IPS-20b (cell line): ENCODE results near the gene ACAN.

ENCODE experiments used
- H3K27ac ChIP-seq: one replicate; pipeline ENCODE4 v1.5.1; 2013; ENCODE audit warnings: low read length
- H3K27me3 ChIP-seq: 2 replicates; pipeline ENCODE4 v1.6.1; 2013; ENCODE audit warnings: mild to moderate bottlenecking, low read length, inconsistent platforms; ENCODE audit not compliant: insufficient read depth
- H3K36me3 ChIP-seq: 2 replicates; pipeline ENCODE4 v1.6.1; 2013; ENCODE audit warnings: low read depth, mild to moderate bottlenecking, inconsistent platforms, low read length, moderate library complexity; ENCODE audit not compliant: insufficient read depth
- H3K4me1 ChIP-seq: 2 replicates; pipeline ENCODE4 v1.6.1; 2013; ENCODE audit warnings: mild to moderate bottlenecking, control low read depth, inconsistent platforms, low read length, moderate library complexity; ENCODE audit not compliant: insufficient read depth
- H3K4me3 ChIP-seq: 2 replicates; pipeline ENCODE4 v1.5.1; 2013; ENCODE audit warnings: mild to moderate bottlenecking, low read length, inconsistent platforms
- H3K9ac ChIP-seq: 2 replicates; pipeline ENCODE4 v1.6.1; 2013; ENCODE audit warnings: low read depth, mild to moderate bottlenecking, inconsistent platforms, low read length, moderate library complexity
- H3K9me3 ChIP-seq: 2 replicates; pipeline ENCODE4 v1.6.1; 2013; ENCODE audit warnings: mild to moderate bottlenecking, low read depth, low read length, inconsistent platforms; ENCODE audit not compliant: insufficient read depth

Gene ACAN

GRCh38 chr15:88878720-88879184 lies 75.5 kb downstream of the ACAN start:
- Histone ChIP-seq H3K27ac (no peak overlapping the region), H3K9ac (no peak overlapping the region), H3K9me3 (no peaks in the 10 kb centered on the region), H3K36me3 (peaks cover 44% of the 10 kb centered on the region; the same call in 1 of the 2 replicates), H3K4me1 (no peaks in the 10 kb centered on the region; the same call in 1 of the 2 replicates), H3K4me3 (no peak overlapping the region), H3K27me3 (no peaks in the 10 kb centered on the region)

DNA sequence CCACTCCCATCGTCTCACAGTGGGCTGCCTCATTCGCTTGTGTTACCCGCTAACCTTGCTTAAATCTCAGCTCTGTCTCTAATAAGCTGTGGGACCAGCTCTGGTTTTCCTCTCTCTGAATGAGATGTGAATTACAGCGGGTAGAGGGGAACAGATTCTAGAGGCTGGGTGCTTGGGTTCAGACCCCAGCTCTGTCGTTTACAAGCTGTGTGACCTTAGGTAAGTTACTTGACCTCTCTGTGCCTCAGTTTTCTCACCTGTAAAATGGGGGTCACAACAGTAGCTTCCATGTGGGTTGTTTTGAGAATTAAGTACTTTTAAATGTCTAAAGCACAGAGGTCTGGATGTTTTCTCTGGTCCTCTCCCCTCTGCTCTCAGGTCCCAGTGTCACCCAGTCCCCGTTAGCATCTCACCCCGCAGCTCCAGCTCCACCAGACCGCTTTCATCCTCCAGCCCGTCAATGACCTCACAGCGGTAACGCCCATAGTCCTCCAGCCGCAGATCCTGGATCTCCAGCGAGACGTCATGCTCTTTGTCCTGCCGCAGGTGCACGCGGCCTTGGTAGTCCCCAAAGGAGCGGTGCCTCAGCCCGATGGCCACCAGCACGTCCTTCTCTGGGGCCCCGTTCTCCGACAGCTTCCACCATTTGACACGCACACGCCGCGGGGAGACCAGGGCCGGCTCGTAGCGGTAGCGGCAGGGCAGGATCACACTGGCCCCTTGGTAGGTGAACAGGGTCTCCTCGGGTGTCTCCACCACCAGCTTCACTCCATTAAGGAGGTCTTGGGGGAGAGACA lies 77.9 kb downstream of the ACAN start:
- H3K36me3 ChIP-seq, result peaks cover 44% of the 10 kb centered on the region; the same call in 1 of the 2 replicates
- H3K27me3 ChIP-seq, result no peaks in the 10 kb centered on the region
- no peak overlapping the region for H3K27ac ChIP-seq
- peaks cover 4% of the 10 kb centered on the region; the same call in 1 of the 2 replicates for H3K4me1 ChIP-seq
- H3K4me3 ChIP-seq, result no peak overlapping the region
- no peaks in the 10 kb centered on the region for H3K9me3 ChIP-seq
- H3K9ac ChIP-seq, result no peak overlapping the region

- Histone ChIP-seq H3K9ac (no peak overlapping the region), H3K4me1 (peaks cover 4% of the 10 kb centered on the region; the same call in 1 of the 2 replicates), H3K9me3 (no peaks in the 10 kb centered on the region), H3K27ac (no peak overlapping the region), H3K36me3 (peaks cover 44% of the 10 kb centered on the region; the same call in 1 of the 2 replicates), H3K27me3 (no peaks in the 10 kb centered on the region), H3K4me3 (no peak overlapping the region)
Observed at GRCh38 chr15:88881775-88882174, 78.5 kb downstream of the ACAN start.

DNA sequence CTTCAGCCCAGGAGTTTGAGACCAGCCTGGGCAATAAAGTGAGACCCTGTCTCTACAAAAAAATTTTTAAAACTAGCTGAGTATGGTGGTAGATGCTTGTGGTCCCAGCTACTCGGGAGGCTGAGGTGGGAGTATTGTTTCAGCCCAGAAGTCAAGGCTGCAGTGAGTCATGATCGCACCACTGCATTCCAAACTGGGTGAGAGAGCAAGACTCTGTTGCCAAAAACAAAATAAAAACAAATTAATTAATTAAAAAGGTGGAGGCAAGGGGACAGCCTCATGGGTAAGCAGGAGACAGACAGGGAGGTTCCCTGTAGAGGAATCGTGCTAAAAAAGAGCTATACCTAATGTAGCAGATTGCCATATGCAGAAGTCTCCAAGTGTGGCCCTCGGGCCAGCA lies 79.5 kb downstream of the ACAN start:
- H3K9me3 ChIP-seq, result no peaks in the 10 kb centered on the region

DNA sequence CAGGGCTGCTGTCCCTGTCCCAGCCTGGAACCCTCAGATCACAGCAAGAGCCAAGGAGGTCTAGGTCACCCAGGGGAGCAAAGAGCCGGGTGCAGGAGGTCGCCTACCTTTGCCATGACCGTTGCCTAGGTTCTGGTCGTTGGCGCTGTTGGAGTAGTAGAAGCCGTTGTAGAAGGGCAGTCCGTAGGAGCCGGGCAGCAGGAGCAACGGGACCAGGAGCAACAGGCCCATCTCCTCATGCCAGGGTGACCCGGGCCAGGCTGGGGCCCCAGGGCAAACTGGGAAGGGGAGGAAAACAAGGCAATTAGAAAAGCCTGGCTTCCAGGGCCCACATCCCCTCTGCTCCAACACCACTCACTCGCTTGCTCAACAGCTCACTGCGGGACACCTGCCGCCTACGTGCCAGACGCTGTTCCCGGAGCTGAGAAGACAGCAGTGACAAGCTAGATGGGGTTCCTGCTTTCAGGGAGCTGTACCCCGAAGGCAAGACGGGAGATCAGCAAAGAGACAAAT lies 83.9 kb downstream of the ACAN start:
- Histone ChIP-seq H3K27ac (no peak overlapping the region), H3K9ac (no peak overlapping the region), H3K9me3 (no peaks in the 10 kb centered on the region), H3K36me3 (peaks cover 23% of the 10 kb centered on the region; the same call in 1 of the 2 replicates), H3K4me3 (no peak overlapping the region), H3K4me1 (peaks cover 4% of the 10 kb centered on the region; the same call in 1 of the 2 replicates), H3K27me3 (no peaks in the 10 kb centered on the region)

More for the DNA sequence above, 79.5 kb downstream of the ACAN start:
- H3K4me1 ChIP-seq, result peaks cover 4% of the 10 kb centered on the region; the same call in 1 of the 2 replicates
- H3K9ac ChIP-seq, result no peak overlapping the region
- no peak overlapping the region for H3K4me3 ChIP-seq
- H3K36me3 ChIP-seq, result peaks cover 44% of the 10 kb centered on the region; the same call in 1 of the 2 replicates
- H3K27me3 ChIP-seq, result no peaks in the 10 kb centered on the region
- H3K27ac ChIP-seq, result no peak overlapping the region

- H3K4me1 ChIP-seq, result peaks cover 4% of the 10 kb centered on the region; the same call in 1 of the 2 replicates
- H3K27ac ChIP-seq, result no peak overlapping the region
- no peaks in the 10 kb centered on the region for H3K27me3 ChIP-seq
- H3K9ac ChIP-seq, result no peak overlapping the region
- H3K9me3 ChIP-seq, result no peaks in the 10 kb centered on the region
- peaks cover 9% of the 10 kb centered on the region; the same call in 1 of the 2 replicates for H3K36me3 ChIP-seq
- no peak overlapping the region for H3K4me3 ChIP-seq
Observed at GRCh38 chr15:88888719-88889118, 85.5 kb downstream of the ACAN start.

DNA sequence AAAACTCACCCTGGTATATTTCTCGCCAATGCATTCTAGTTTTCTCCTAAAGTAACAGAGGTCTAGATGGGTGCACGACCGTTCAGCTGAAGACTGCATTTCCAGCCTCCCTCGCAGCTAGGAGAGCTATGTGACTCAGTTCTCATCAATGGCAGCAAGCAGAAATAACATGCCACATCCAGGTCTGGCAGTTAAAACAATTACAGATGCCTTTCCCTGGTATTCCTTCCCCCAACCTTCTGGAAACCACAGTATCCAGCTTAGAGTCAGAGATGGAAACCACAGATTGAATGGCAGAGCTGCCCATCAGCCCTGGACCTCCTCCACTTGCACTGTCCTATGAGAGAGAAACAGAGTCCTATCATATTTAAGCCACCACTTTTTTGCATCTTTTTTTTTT lies 87.3 kb downstream of the ACAN start:
- no peak overlapping the region for H3K4me3 ChIP-seq
- H3K27ac ChIP-seq, result no peak overlapping the region
- H3K36me3 ChIP-seq, result peaks cover 9% of the 10 kb centered on the region; the same call in 1 of the 2 replicates

DNA sequence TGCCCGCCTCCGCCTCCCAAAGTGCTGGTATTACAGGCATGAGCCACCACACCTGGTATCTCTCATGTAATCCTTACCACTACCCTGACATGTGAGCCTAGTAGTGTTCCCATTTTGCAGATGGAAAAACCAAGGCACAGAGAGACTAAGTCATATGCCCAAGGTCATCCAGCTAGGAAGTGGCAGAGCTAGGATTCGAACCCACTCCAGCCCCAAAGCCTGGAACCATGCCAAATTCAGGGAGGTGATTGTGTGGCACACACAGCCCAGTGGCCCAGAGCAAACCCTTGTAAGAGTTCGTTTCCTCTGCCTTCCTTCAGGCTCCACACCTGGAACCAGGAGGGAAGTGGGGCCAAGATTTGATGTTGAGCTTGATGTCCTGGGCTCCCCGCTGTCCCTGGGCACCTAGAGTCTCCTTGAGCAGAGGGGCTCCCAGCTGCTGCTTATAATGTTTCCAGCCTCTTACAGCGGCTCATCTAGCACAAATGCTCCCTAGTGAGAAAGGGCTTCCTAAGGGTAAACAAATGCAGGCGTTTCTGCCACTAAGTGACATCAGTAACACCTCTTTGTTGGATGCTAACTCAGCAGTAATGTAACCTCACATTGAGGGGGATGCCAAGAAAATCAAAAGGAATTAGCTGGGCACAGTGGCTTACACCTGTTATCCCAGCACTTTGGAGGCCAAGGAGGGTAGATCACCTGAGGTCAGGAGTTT lies 88.5 kb downstream of the ACAN start:
- H3K27me3 ChIP-seq, result peaks cover 18% of the 10 kb centered on the region

More for the DNA sequence above, 87.3 kb downstream of the ACAN start:
- no peaks in the 10 kb centered on the region for H3K9me3 ChIP-seq
- H3K4me1 ChIP-seq, result peaks cover 3% of the 10 kb centered on the region; the same call in 1 of the 2 replicates
- H3K27me3 ChIP-seq, result peaks cover 15% of the 10 kb centered on the region
- H3K9ac ChIP-seq, result no peak overlapping the region

DNA sequence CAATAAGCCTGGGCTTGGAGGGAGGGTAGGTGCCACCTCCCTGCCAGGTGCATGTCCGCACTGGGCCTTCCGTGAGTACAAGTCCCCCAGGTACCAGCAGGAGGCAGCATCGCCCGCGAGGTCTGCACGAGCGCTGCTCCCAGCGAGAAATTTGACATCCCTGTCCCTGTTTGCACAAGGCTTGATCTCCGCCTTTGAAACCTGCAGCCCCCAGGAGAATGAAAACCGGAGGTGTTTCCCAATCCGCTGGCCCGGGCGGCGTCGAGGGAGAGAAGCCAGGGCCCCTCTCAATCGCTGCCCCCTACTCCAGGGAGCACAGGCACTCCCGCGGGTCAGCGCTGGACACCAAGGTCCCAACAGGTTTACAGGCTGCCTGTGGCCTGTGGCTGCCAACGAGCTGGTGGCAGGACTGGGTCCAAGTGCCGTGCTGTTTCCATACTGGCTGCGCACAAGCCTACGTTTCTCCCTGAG lies 91.1 kb downstream of the ACAN start:
- no peak overlapping the region for H3K27ac ChIP-seq
- peak overlapping the region; percentile 75; the same call in 1 of the 2 replicates for H3K9ac ChIP-seq
- no peaks in the 10 kb centered on the region for H3K9me3 ChIP-seq
- H3K27me3 ChIP-seq, result peaks cover 18% of the 10 kb centered on the region
- peaks cover 16% of the 10 kb centered on the region; the same call in 1 of the 2 replicates for H3K4me1 ChIP-seq
- peak overlapping the region; percentile 67 for H3K4me3 ChIP-seq
- peaks cover 18% of the 10 kb centered on the region; the same call in 1 of the 2 replicates for H3K36me3 ChIP-seq

More for the DNA sequence above, 88.5 kb downstream of the ACAN start:
- peaks cover 9% of the 10 kb centered on the region; the same call in 1 of the 2 replicates for H3K36me3 ChIP-seq
- H3K4me1 ChIP-seq, result peaks cover 8% of the 10 kb centered on the region; the same call in 1 of the 2 replicates
- no peaks in the 10 kb centered on the region for H3K9me3 ChIP-seq
- H3K9ac ChIP-seq, result no peak overlapping the region
- no peak overlapping the region for H3K27ac ChIP-seq
- H3K4me3 ChIP-seq, result no peak overlapping the region

DNA sequence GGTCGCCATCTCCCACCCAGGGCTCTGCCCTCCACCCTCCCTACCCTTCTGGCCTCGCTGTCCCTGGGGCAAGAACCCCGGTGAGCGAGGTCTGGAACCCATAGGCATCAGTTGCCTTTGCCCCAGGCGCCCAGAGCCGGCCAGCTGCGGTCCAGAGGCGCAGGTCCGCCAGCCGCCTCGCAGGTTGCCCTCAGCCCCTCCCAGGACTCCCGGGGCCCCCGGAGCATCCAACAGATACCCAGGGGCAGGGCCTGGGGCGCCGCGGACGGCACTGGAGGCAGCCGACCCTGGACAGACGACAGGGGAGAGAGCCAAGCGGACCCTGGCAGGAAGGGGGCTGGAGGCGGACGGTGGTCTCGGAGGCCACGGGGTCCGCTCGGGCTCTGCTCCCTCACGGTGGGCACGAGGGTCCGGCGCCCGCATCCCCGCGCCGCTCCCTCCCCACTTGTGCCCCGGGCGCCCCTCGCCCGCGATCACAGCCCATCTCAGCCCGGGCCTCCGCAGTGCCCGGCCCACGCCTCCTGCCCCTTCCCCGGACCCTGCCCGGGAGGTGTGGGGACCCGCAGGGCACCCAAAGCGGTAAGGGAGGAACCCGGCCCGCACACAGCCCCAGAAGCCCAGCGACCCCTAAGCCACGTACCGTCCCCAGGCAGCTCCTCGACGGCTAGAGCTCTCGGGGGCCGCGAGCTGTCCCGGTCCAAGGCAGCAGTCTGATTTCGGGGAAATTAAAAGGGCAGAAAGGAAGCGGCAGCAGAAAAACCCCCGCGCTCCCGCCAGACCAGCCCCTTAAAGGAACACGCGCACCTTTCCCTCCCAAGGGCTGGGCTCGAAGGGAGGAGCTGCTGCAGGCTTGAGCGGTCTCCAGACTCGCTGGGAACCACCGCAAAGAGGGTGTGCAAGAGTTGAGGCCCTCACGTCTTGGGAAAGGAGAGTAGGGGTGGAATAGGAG lies 91.9 kb downstream of the ACAN start, which contains the start of gene HAPLN3:
Gene HAPLN3, minus strand, starts transcription at position 726 of the 949 bp plus-strand sequence. CDS start 8,246 bp downstream, outside the sequence.
- peaks cover 16% of the 10 kb centered on the region; the same call in 1 of the 2 replicates for H3K4me1 ChIP-seq
- H3K36me3 ChIP-seq, result peaks cover 22% of the 10 kb centered on the region
- H3K9me3 ChIP-seq, result no peaks in the 10 kb centered on the region
- peaks cover 18% of the 10 kb centered on the region for H3K27me3 ChIP-seq
- peak within 1 kb of the TSS; percentile 75; the same call in 1 of the 2 replicates for H3K9ac ChIP-seq
- no peak within 1 kb of the TSS for H3K27ac ChIP-seq
- H3K4me3 ChIP-seq, result peak within 1 kb of the TSS; percentile 67
